GM04504 (cell line): Measurements from ENCODE around the gene ZNF791.
"Not testable (repeated sequence)": the region's sequence is repeated elsewhere in the genome, so short reads cannot be mapped to it uniquely, and the experiment has no call there.

Experiments used
- DNase-seq: peaks from one replicate; pipeline ENCODE4 v3.0.0-alpha.2; 2012; ENCODE audit warnings: low read depth

Gene ZNF791

DNA sequence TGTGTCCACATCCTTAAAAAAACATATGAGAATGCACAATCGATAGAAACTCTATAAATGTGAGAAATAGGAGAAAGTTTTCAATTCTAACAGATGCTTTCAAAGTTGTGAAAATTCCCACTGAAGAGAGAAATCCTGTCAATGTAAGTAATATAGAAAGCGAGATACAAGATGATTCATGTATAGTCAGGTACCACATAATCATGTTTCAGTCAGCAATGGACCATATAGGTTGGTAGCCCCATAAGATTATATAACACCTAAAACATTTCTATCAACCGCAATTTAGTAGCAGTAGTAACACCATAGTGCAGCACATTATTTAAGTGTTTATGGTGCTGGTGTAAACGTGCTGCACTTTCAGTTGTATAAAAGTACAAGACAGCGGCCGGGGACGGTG is 18.5 kb downstream of the ZNF791 start:
- DNase-seq, result no peak

DNA sequence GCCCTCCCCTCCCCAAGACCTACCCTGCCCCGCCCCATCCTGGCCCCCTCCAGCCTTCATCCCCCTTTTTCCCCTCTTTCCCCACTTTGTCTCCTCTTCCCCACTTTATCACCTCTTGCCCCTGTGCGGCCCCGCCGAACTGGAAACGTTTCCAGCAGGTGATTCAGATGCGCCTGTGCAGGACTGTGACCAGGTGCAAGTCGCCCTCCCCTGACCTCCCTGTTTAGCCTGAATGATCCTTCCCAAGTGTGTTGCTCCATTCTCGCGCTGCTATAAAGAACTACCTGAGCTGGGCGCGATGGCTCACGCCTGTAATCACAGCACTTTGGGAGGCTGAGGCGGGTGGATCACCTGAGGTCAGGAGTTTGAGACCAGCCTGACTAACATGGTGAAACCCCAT is 25.9 kb downstream of the ZNF791 start:
- DNase-seq, result no peak

DNA sequence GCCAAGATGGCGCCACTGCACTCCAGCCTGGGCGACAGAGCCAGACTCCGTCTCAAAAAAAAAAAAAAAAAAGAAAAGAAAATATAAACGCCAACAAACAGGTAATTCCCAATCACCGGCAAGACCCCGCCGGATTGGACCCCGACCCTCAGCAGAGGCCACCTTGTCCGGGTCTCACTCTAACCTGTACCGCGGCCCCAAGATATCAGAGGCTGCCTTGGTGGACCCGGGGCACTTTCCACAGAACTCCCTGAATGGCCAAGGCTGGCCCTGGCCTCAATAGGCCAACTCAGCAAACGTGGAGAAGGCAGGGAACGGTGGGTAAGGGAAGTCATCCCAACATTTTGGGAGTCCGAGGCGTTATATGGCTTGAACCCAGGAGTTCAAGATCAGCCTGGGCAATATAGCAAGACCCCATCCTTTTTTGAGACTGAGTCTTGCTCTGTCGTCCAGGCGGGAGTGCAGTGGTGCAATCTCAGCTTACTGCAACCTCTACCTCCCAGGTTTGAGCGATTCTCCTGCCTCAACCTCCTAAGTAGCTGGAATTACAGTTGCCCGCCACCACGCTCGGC is 28.0 kb downstream of the ZNF791 start:
- no peak for DNase-seq

DNA sequence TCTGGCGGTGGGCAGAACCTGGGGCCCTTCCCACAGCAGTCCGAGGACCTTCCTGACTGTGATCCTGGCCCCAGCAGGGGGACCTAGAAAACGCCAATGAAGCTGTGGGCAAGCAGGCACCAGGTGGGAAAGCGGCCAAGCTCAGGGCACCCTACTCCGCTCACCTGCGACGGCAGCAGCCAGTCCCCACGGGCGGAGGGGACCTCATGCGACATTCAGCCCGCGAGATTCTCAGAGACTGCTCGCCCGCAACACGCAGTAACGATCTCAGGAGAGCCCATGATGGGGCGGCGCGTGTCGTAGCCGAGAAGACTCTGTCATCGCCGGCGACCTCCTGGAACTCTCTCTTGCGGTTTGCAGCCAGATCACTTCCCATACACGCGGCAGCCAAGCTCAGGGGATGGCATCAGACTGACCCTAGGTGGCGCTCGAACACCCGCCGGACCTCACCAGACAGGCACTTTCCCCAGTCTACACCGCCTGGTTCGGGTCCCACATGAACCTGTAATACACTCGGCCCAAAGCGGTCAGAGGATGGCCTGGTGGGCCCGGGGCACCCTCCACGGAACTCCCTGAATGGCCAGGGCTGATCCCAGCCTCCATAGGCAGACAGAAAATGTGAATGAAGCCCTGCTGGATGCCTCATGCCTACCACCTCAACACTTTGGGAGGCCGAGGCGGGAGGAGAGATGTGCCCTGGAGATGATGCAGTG is 29.3 kb downstream of the ZNF791 start:
- peak; percentile 48 for DNase-seq

DNA sequence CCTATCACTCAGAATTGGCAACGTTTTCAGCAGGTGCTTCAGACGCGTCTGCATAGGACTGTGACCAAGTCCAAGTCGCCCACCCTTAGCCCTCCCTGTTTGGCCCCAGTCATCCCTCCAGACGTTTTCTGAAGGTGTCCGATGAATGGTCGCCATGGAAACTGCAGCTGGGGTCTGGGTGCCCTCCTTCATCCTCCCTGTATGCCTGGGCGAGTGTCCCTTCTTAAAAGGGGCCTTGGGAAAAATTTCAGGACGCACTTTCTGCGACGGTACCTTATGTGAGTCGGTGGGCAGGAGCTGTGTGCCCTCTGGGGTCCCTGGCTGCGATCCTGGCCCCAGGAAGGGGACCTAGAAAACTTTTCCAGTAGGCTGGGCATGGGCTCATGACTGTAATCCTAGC is 30.7 kb downstream of the ZNF791 start:
- DNase-seq, result no peak

DNA sequence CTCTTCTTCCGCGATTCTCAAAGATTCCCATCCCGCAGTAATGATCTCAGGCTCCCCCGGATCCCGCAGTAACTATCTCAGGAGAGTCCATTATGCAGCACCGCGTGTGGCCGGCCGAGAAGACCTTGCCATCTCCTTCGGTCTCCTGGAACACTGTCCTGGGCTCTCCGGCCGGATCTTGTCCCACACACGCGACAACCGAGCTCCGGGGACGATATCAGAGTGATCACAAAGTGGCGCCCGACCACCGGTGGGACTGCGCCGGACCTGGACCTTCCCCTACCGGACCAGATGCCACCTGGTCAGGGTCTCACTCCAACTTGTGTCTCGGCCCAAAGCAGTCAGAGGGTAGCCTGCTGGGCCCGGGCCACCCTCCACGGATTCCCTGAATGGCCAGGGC is 31.8 kb downstream of the ZNF791 start:
- DNase-seq, result no peak

DNA sequence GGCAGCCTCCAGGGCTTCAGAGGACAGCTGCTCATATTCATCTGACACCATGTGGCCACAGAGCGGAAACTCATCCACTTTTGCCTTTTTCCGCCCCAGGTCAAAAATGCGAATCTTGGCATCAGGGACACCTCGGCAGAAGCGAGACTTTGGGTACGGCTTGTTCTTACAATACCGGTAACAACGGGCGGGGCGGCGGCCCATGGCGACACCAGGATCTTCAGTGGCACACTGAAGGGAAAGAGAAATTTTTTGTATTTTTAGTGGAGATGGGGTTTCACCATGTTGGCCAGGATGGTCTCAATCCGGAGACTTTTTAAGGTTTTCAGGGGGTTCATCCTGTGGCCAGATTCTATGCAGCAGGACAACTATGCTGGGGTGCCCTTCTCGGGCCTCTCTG is 33.0 kb downstream of the ZNF791 start:
- not testable (repeated sequence) for DNase-seq

DNA sequence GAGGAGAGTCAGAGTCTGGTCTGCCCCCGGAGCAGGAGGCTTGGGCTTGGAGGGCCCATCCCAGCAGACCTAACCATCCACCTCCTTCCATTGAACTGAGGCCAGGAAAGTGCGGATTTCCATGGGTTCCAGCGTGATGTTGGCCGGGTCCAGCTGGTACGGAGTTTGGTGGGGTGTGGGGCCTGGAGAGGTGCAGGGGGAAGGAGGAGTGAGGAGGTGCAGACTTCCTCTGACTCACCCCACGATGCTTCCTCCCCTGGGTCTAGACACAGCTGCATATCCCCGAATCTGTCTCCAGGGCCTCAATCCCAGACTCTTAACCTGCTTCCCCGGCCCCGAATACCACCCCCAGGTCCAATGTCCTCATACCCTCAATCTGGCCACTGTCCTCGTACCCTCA is 35.8 kb downstream of the ZNF791 start:
- no peak for DNase-seq

DNA sequence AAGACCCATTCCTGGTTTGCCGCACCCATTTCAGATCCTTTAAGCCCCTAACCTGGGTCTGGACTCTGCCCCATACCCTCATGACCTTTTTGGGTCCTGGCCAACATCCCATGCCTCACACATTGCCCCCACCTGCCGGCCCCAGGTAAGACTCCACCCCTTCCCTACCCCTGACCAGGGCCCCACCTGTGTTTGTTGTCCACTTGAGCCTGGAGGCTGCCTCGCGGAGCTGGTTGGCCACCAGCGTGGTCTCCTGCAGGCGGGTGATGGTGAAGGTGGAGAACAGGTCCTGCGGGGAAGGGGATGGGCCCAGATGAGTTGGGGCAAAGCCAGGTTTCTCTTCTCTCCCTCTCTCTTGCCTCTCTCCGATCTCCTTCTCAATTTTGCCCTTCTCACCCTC is 36.3 kb downstream of the ZNF791 start:
- DNase-seq, result no peak

DNA sequence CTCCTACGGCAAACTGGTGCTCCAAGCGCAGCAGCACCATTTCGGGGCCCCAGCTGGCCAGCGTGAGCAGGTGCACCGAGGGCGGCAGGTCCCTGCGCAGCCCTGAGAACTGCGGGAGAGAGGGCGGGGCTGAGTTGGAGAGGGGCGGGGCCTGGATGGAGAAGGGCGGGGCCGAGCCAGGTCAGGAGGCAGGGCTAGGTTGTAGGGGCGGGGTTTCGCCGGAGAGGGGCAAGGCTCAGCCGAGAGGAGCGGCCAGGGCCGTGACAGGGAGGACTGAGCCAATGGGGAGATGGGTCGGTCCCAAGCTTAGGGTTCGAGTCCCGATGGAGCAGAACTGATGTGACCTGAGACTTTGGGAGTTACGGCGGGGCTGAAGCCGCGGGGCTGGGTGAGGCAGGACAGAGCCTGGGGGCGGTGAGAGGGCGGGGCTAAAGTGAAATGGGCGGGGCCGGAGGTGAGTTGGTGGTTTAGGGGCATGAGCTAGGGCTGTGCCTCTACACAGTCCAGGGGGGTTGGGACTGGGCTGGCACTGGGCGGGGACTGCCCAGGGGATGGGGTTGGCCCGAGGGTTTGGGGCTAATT is 36.9 kb downstream of the ZNF791 start:
- DNase-seq, result no peak

DNA sequence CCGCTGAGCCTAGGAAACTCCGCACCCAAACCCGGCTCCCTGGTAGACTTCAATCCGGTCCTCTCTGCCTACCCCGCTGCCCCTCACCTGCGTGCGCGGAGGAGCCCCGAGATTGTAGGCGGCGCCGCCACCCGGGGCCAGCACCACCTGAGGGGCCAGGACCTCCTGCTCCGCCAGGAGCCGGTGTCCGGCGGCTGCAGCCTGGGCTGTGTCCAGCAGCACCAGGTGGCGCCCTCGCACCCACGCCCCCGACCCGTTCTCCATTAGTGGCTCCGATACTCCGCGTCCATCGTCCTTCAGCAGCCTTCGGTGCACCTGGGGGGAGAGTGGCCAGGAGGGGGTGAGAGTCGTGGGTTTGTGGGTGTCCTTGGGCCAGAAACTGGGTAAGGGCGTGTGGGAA is 37.4 kb downstream of the ZNF791 start:
- no peak for DNase-seq

DNA sequence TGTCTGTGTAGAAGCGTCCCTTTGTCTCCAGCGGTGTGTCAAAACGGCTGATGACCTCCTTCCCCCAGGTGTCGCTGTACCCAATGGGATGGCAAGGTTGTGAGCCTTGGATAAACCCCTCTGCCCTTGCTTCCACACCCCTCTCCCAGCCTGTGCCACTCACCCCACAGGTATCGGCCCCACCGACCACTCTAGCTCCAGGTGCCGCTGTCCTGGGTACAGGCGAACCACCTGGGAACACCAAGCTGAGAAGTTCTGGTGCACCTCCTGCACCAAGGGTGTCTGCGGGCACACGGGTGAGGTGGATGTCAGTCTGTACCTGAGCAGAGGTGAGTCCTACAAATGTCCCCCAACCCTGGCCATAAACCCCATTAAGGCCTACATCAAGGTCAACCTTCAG is 39.2 kb downstream of the ZNF791 start:
- DNase-seq, result no peak

DNA sequence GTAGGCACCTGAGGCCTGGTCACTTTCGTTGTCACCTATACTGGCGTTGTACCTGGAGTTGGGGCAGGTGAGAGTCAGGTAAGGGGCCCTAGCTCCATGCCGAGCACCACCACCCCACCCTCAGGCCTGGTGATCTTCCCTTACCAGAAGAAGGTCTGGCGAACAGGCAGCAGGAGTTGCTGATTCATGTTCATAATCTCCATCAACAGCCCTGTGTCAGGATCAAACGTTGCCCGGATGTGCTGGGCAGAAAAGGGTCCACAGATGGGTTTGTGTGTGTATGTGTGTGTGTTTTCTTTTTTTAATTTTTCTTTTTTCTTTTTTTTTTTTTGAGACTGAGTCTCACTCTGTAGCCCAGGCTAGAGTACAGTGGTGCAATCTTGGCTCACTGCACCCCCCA is 41.5 kb downstream of the ZNF791 start:
- DNase-seq, result no peak

DNA sequence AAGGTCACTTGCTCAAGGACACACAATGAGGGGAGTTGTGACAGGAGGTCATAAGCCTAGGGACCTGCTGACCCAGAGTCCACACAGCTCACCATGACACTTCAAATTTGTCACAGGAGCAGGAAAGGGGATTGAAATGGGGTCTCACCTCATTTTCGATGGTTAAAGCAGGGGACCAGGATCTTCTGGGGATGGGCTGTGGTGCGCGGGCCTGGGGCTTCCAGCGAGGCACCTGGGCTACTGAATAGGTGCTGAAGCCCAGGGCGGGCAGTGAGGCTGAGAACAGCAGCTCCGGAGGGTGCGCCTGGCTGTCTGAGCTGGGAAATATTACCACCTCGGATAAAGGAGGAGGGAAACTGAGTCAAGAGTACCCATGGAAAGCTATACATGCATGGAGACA is 44.8 kb downstream of the ZNF791 start:
- no peak for DNase-seq

DNA sequence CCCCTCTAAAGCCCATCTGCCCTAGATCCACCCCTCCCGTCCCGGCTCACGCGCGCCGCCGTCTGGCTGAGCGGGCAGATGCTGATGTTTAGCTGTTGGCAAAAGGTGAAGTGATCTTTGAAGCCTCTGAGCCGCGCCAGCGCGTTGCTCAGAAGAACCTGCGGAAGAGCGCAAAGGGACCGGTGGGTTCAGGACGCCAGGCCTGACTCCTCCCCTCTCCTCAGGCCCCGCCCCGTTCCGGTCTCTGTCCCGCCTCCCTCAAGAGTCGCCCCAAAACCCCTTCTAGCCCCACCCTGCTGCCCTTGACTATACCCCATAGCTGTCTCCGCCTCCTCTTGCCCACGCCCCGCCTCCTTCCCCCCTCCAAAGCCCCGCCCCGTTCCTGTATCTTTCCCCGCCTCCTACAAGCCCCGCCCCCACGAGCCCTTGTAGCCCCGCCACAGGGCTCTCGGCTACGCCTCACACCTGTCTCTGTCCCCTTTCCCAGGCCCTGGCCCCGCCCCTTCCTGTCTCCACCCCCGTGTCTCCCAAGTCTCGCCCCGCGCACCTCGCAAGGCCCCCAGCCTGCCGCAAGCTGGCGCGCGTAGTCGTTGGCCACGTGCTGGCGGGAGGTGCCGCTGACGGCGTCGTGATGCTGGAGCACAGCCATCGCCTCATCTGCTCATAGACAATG is 46.3 kb downstream of the ZNF791 start:
- DNase-seq, result no peak

DNA sequence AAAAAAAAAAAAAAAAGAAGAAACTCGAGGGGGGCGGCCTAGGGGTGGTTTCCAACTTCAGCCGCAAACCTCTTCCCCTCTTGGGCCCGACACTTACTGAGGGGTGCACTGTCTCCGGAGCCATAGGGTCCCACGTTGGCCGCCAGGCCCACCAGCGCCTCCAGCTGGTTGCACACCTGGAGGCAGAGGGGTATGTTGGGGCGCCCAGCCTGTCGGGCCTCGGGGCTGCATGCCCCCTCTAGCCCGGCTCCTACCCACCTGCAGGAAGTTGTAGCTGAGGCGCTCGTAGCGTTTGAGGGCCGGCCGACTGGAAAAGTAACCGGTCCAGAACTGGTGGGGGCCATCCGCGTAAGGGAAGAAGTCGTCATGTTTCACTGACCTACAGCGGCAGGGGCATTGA is 47.2 kb downstream of the ZNF791 start:
- no peak for DNase-seq

DNA sequence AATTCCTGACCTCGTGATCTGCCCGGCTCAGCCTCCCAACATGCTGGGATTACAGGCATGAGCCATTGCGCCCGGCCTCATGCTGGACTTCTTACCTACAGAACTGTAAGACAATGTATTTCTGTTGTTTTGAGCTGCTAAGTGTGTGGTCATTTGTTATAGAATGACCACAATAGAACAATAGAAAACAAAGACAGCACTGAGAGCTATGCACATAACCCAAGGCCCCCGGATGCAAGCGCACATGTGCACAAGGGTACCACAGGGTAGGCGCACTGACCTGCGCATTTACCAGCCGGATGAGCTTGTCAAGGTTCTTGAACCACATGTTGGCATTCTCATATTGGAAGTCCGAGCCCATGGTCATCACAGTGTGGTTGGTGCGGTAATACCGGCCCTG is 50.3 kb downstream of the ZNF791 start:
- no peak for DNase-seq

DNA sequence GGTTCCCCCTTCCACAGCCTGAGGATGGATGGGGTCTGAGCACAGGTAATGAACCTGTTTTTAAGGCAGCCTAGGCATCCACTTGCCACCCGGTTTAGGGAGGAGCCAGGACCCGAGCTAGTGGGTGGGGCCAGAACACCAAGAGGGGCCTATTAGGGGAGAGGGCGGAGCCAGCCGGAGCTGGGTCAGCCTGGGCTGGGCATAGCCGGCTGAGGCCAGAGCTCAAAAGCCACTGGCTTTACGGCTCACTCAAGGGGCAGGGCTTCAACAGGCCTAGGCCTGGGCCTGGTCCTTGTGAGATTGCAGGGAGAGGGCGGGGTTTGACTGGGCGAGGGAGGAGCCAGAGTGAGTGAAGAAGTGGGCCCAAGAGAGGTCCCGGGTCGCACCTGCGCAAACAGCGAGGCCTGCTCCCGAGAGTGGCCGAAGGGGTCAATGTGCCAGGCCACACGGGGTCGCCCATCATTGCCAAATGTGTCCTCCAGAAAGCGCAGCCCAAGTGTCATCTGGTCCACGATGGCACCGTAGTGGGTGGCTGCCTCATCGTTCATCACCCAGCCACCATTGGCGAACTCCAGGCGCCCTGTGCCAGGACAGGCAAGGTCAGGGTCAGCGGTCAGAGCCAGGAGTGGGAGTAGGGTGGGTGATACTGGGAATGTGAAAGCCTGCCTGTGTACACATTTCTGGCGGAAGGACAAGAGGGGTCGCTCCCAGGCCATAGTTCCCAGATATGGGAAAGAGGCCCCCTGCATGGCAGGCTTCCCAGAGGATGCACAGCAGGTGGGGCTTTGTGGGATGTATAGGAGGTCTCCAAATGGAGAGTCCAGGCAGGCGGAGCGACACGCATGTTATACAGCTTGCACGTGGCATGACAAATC is 53.9 kb downstream of the ZNF791 start:
- no peak for DNase-seq

DNA sequence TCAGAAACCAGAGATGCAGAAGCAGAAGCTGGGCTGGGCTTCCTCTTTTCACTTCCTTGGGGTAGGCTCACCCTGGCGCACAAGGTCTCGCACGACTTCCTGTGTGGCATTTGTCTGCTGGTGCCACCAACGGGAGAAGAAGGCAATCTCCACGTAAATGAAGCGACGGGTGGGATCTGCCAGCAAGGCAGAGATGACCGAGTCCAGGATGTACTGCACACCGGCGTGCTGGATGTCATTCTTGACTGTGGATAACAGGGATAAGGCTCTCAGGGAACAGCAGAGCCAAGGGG is 54.5 kb downstream of the ZNF791 start:
- DNase-seq, result no peak

DNA sequence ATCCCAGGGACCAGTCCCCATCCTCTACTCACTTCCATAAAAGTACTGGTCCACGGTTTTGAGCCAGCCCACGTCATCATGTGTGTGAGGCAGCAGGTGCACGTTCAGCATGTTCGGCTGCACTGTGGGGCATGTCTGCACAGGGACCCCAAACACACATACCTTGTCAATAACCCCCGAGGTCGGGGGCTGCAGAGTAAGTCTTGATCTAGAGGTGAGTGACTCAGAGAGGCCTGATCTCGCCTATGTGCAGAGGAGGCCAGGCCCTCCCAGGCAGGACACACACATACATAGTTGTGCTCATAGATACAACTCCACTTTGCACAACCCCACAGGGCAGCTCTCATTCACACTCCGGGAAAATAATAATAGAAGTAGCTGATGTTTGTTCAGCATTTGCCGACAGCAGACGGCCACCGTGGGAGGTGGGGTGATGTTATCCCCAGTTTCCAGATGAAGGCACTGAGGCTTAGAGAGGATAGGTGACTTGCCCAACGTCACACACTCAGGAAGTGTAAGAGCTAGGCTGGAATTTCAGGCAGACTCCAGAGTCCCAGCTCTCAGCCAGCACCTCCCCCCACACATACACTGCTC is 55.0 kb downstream of the ZNF791 start:
- no peak for DNase-seq

DNA sequence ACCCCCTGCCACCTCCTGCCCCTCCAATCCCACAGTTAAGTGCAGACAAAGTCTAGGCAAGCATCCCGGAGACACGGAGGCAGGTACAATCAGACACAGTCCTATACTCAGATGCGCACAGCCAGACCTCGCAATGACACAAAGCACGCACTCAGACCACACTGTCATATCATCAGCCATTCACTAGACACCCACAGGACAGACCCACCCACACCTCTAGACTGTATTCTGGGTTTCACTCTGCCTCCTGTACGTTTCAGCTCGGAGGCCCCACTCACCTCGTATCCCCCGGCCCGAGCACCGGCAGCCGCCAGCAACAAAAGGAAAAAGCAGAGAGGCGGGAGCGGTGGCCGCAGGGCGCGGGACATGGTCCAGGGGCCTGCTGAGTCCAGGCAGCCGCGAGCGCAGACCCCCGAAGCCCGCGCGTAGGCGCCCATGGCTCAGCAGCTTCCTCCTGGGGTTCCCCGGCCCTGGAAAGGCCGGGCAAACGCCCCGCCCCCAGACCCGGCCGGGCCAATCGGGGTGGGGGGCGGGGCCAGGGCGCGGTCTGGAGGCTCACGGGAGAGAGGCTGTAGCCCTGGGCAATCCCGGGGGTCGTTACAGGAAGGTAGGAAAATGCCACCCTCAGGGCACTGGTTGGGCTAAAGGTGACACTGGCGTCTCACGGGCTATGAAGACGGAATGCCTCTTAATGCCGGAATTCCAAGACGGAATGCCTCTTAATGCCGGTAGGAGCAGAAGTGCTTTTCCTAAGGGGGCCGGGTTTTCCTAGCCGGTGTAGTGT is 55.7 kb downstream of the ZNF791 start, which contains the start of the genes MAN2B1 and WDR83:
Gene MAN2B1, minus strand, starts transcription at position 478 of the 784 bp plus-strand sequence. Its CDS starts 41 bp downstream, at position 437.
Gene WDR83, plus strand, starts transcription at position 543 of the 784 bp plus-strand sequence. CDS start 2,984 bp downstream, outside the sequence.
- DNase-seq, result peak; percentile 23
